PC-3 (cell line): ENCODE measurements around the gene NEURL1B.

Experiments used
- EZH2 ChIP-seq: fragments of 300-600 bp; sonication (generic); IDR thresholded peaks from one replicate; pipeline ENCODE4 v1.6.1; 2017; ENCODE audit warnings: antibody characterized with exemption, mild to moderate bottlenecking, low read length; ENCODE audit not compliant: unreplicated experiment
- TF ChIP-seq, protein P1 (sequence below): fragments of 300-600 bp; sonication (generic); conservative IDR thresholded peaks from 2 replicates; pipeline ENCODE4 v1.5.1; 2017; ENCODE audit warnings: antibody characterized with exemption, low read depth, mild to moderate bottlenecking, low read length

DNA sequence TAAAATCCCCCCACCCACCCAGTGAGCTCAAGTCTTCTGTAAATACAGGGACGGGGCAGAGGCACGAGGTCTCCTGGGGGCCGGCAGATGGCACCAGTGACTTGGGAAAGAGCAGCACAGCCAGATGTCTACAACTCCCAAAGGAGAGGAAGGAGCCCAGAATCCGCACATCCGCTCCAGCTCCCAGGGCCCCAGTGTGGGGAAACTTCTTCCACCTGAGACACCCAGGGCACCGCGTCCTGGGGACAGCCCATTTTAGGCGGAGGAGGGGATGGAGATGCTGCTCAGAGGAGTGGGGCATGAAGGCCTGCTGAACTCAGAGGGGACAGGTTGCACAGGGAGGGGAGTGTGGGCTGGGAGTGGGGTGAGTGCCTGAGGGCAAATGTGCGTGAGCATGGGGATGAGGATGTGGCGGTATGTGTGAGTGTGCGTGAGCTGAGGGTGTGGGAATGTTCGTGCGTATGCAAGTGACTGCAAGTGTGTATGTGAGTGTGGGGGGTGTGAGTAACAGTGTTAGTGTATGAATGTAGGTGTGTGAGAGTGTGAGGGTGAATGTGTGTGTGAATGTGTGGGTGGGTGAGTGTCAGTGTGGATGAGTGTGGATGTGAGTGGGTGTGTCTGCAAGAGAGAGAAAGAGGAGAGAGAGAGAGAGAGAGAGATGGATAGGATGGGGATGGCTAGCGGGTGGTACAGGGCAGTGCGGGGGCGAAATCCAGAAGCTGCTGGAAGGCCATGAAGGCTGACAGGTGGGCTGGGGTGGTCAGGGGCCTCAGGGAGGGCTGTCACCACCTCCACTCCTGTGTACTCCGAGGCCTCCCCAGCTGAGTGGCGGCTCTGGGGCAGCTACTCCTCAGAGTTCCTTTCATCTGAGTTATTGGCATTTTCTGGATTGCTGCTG, 66.5 kb downstream of the NEURL1B start:
- TF ChIP-seq, protein P1, sequence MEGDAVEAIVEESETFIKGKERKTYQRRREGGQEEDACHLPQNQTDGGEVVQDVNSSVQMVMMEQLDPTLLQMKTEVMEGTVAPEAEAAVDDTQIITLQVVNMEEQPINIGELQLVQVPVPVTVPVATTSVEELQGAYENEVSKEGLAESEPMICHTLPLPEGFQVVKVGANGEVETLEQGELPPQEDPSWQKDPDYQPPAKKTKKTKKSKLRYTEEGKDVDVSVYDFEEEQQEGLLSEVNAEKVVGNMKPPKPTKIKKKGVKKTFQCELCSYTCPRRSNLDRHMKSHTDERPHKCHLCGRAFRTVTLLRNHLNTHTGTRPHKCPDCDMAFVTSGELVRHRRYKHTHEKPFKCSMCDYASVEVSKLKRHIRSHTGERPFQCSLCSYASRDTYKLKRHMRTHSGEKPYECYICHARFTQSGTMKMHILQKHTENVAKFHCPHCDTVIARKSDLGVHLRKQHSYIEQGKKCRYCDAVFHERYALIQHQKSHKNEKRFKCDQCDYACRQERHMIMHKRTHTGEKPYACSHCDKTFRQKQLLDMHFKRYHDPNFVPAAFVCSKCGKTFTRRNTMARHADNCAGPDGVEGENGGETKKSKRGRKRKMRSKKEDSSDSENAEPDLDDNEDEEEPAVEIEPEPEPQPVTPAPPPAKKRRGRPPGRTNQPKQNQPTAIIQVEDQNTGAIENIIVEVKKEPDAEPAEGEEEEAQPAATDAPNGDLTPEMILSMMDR: peak; percentile 88
- TF ChIP-seq EZH2: no peak
